Neural progenitor cell (in vitro differentiated cells): ENCODE results near the gene GMDS. TPM values are rescaled to one million over a fixed set of nuclear protein-coding genes. Genes with fewer than 3 reads are reported as not detected.

Experiments
- DNase-seq: peaks from one replicate; pipeline ENCODE4 v3.0.0-alpha.2; 2016; ENCODE audit warnings: low spot score
- H2AFZ ChIP-seq: fragments of 200-600 bp; sonication (generic); replicated peaks from 2 replicates; pipeline ENCODE4 v1.6.1; 2016; ENCODE audit warnings: antibody characterized with exemption
- H3F3A ChIP-seq: fragments of 200-600 bp; sonication (generic); 2 replicates; pipeline ENCODE4 v1.6.1; 2016; ENCODE audit warnings: antibody characterized with exemption, low read depth
- H3K27ac ChIP-seq: fragments of 200-600 bp; sonication (generic); 2 replicates; pipeline ENCODE4 v1.5.1; 2016; ENCODE audit warnings: mild to moderate bottlenecking
- H3K27me3 ChIP-seq: fragments of 200-600 bp; sonication (generic); 2 replicates; pipeline ENCODE4 v1.6.1; 2016; ENCODE audit warnings: mild to moderate bottlenecking, moderate library complexity
- H3K36me3 ChIP-seq: fragments of 200-600 bp; sonication (generic); 2 replicates; pipeline ENCODE4 v1.5.1; 2016
- H3K4me1 ChIP-seq: fragments of 200-600 bp; sonication (generic); 2 replicates; pipeline ENCODE4 v1.6.1; 2016; ENCODE audit warnings: mixed run types
- H3K4me2 ChIP-seq: fragments of 200-600 bp; sonication (generic); 2 replicates; pipeline ENCODE4 v1.6.1; 2016
- H3K4me3 ChIP-seq: fragments of 200-600 bp; sonication (generic); 2 replicates; pipeline ENCODE4 v1.5.1; 2016
- H3K79me2 ChIP-seq: fragments of 200-600 bp; sonication (generic); 2 replicates; pipeline ENCODE4 v1.6.1; 2016; ENCODE audit warnings: low read depth
- H3K9ac ChIP-seq: fragments of 200-600 bp; sonication (generic); 2 replicates; pipeline ENCODE4 v1.6.1; 2016
- H3K9me3 ChIP-seq: fragments of 200-600 bp; sonication (generic); 2 replicates; pipeline ENCODE4 v1.5.1; 2016; ENCODE audit warnings: low read depth
- H4K20me1 ChIP-seq: fragments of 200-600 bp; sonication (generic); 2 replicates; pipeline ENCODE4 v1.6.1; 2016; ENCODE audit warnings: low read depth
- H3K27ac Mint-ChIP-seq: 3 replicates; pipeline ENCODE4 v1.8.0; 2021; ENCODE audit warnings: mixed read lengths
- H3K27me3 Mint-ChIP-seq: 2 replicates; pipeline ENCODE4 v1.8.0; 2022; ENCODE audit warnings: low read depth, mild to moderate bottlenecking, inconsistent platforms, moderate library complexity, mixed read lengths; ENCODE audit not compliant: insufficient read depth
- H3K36me3 Mint-ChIP-seq: 3 replicates; pipeline ENCODE4 v1.8.0; 2021; ENCODE audit warnings: mixed read lengths
- H3K4me1 Mint-ChIP-seq: 3 replicates; pipeline ENCODE4 v1.8.0; 2021; ENCODE audit warnings: mixed read lengths
- H3K4me3 Mint-ChIP-seq: 3 replicates; pipeline ENCODE4 v1.8.0; 2021; ENCODE audit warnings: mild to moderate bottlenecking, moderate library complexity, mixed read lengths
- H3K9me3 Mint-ChIP-seq: 3 replicates; pipeline ENCODE4 v1.8.0; 2020; ENCODE audit warnings: mixed read lengths
- CTCF ChIP-seq: fragments of 200-600 bp; sonication (generic); IDR thresholded peaks from 2 replicates; pipeline ENCODE4 v1.5.1; 2017; ENCODE audit warnings: antibody characterized with exemption, mild to moderate bottlenecking
- EZH2 ChIP-seq: fragments of 200-600 bp; sonication (generic); IDR thresholded peaks from 2 replicates; pipeline ENCODE4 v1.6.1; 2017; ENCODE audit warnings: antibody characterized with exemption, mild to moderate bottlenecking, moderate library complexity
- EZH2phosphoT487 ChIP-seq: fragments of 200-600 bp; sonication (generic); IDR thresholded peaks from 2 replicates; pipeline ENCODE4 v1.6.1; 2017; ENCODE audit warnings: antibody characterized with exemption
- total RNA-seq: library from RNA; depleted of rRNA; stranded (reverse); fragments of >200 nt; gene quantifications from 2 replicates; pipeline ENCODE4 v1.2.3, GENCODE V29; 2015; ENCODE audit warnings: low replicate concordance

The GMDS gene
- total RNA-seq, 1 donor from 2014 or later, result 22.6 TPM

GRCh38 chr6:2274981-2275891 is 29.8 kb upstream of the GMDS start:
- H3K27ac ChIP-seq, result no peak overlapping the region
- no peaks in the 10 kb centered on the region for H3K79me2 ChIP-seq
- no peaks in the 10 kb centered on the region for H3F3A ChIP-seq
- Mint-ChIP-seq H3K27ac (no peak overlapping the region), H3K36me3 (peaks cover 30% of the 10 kb centered on the region), H3K9me3 (peaks cover 14% of the 10 kb centered on the region), H3K4me1 (no peaks in the 10 kb centered on the region), H3K4me3 (no peak overlapping the region), H3K27me3 (peaks cover 2% of the 10 kb centered on the region)
- TF ChIP-seq EZH2phosphoT487 (no peak), EZH2 (no peak), CTCF (no peak)
- H3K36me3 ChIP-seq, result no peaks in the 10 kb centered on the region
- no peak overlapping the region for H3K4me2 ChIP-seq
- H4K20me1 ChIP-seq, result no peaks in the 10 kb centered on the region
- peaks cover 5% of the 10 kb centered on the region for H3K9me3 ChIP-seq
- H3K4me1 ChIP-seq, result no peaks in the 10 kb centered on the region
- no peak overlapping the region for H3K9ac ChIP-seq
- no peak overlapping the region for H2AFZ ChIP-seq
- H3K4me3 ChIP-seq, result no peak overlapping the region
- no peak for DNase-seq
- H3K27me3 ChIP-seq, result no peaks in the 10 kb centered on the region

- Histone ChIP-seq H3K36me3 (no peaks in the 10 kb centered on the region), H3K9ac (no peak overlapping the region), H3K4me2 (no peak overlapping the region), H3K9me3 (no peaks in the 10 kb centered on the region), H3K4me3 (no peak overlapping the region), H3F3A (no peaks in the 10 kb centered on the region), H2AFZ (no peak overlapping the region), H3K79me2 (no peaks in the 10 kb centered on the region), H4K20me1 (no peaks in the 10 kb centered on the region), H3K27ac (no peak overlapping the region), H3K4me1 (no peaks in the 10 kb centered on the region), H3K27me3 (no peaks in the 10 kb centered on the region)
- DNase-seq, result no peak
- peaks cover 2% of the 10 kb centered on the region for H3K27me3 Mint-ChIP-seq
- no peak overlapping the region for H3K4me3 Mint-ChIP-seq
- H3K36me3 Mint-ChIP-seq, result peaks cover 21% of the 10 kb centered on the region
- H3K4me1 Mint-ChIP-seq, result no peaks in the 10 kb centered on the region
- TF ChIP-seq EZH2, result no peak
- no peak overlapping the region for H3K27ac Mint-ChIP-seq
- H3K9me3 Mint-ChIP-seq, result no peaks in the 10 kb centered on the region
Observed at GRCh38 chr6:2272696-2273095, 27.3 kb upstream of the GMDS start.

GRCh38 chr6:2270054-2270453 is 24.6 kb upstream of the GMDS start:
- Mint-ChIP-seq H3K9me3 (no peaks in the 10 kb centered on the region), H3K27ac (no peak overlapping the region), H3K4me1 (no peaks in the 10 kb centered on the region), H3K4me3 (no peak overlapping the region), H3K36me3 (peaks cover 19% of the 10 kb centered on the region), H3K27me3 (peaks cover 2% of the 10 kb centered on the region)
- Histone ChIP-seq H3K9me3 (no peaks in the 10 kb centered on the region), H3K27ac (no peak overlapping the region), H3K79me2 (no peaks in the 10 kb centered on the region), H3K4me1 (no peaks in the 10 kb centered on the region), H3K4me2 (no peak overlapping the region), H3F3A (no peaks in the 10 kb centered on the region), H3K4me3 (no peak overlapping the region), H4K20me1 (no peaks in the 10 kb centered on the region), H2AFZ (no peak overlapping the region), H3K9ac (no peak overlapping the region), H3K27me3 (no peaks in the 10 kb centered on the region), H3K36me3 (no peaks in the 10 kb centered on the region)
- DNase-seq, result no peak
- TF ChIP-seq EZH2, result no peak
- TF ChIP-seq CTCF, result no peak
- no peak for TF ChIP-seq EZH2phosphoT487

GRCh38 chr6:2266841-2267240 is 21.4 kb upstream of the GMDS start:
- H3K9me3 ChIP-seq, result no peaks in the 10 kb centered on the region
- H3K4me1 Mint-ChIP-seq, result no peaks in the 10 kb centered on the region
- peaks cover 5% of the 10 kb centered on the region for H3K36me3 Mint-ChIP-seq
- TF ChIP-seq EZH2 (no peak), EZH2phosphoT487 (no peak), CTCF (no peak)
- H3F3A ChIP-seq, result no peaks in the 10 kb centered on the region
- H3K27me3 Mint-ChIP-seq, result no peaks in the 10 kb centered on the region
- no peak overlapping the region for H3K27ac ChIP-seq
- H3K27me3 ChIP-seq, result no peaks in the 10 kb centered on the region
- H3K79me2 ChIP-seq, result no peaks in the 10 kb centered on the region
- no peak overlapping the region for H2AFZ ChIP-seq
- H3K4me2 ChIP-seq, result no peak overlapping the region
- no peaks in the 10 kb centered on the region for H3K9me3 Mint-ChIP-seq
- no peak overlapping the region for H3K4me3 ChIP-seq
- no peaks in the 10 kb centered on the region for H4K20me1 ChIP-seq
- H3K4me3 Mint-ChIP-seq, result no peak overlapping the region
- no peak for DNase-seq
- H3K27ac Mint-ChIP-seq, result no peak overlapping the region
- no peak overlapping the region for H3K9ac ChIP-seq
- H3K36me3 ChIP-seq, result no peaks in the 10 kb centered on the region
- H3K4me1 ChIP-seq, result no peaks in the 10 kb centered on the region
